ENCODE results near the gene DPH2.
A peak's percentile ranks its signal among the peaks of the same experiment; 100 is the strongest.

Gene DPH2

DNA sequence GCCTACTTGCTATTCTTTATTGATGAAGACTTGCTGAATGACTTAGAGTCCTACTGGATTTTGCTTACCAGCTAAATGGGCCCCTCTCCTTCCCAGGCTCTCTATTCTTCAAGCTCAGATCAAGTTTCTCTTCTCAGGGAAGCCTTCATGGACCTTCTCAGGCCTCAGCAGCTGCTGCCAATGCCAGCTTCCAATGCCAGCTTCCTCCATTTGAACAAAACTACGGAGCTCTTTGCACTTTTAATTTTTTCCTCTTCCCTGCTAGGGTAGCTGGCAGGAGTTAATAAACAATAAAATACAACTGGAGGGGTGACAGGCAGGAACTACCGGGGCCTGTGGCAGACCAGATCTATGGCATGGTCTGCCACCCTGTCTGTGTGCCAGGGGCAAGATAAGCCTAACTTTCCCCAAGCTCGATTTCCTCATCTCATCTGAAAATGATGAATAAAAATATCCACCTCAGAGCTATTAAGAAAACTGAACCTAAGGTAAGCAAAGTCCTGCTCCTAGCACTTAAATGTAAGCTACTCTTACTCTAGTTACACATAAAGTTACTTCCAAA is 24.1 kb upstream of the DPH2 start:
- no peak for DNase-seq

DNA sequence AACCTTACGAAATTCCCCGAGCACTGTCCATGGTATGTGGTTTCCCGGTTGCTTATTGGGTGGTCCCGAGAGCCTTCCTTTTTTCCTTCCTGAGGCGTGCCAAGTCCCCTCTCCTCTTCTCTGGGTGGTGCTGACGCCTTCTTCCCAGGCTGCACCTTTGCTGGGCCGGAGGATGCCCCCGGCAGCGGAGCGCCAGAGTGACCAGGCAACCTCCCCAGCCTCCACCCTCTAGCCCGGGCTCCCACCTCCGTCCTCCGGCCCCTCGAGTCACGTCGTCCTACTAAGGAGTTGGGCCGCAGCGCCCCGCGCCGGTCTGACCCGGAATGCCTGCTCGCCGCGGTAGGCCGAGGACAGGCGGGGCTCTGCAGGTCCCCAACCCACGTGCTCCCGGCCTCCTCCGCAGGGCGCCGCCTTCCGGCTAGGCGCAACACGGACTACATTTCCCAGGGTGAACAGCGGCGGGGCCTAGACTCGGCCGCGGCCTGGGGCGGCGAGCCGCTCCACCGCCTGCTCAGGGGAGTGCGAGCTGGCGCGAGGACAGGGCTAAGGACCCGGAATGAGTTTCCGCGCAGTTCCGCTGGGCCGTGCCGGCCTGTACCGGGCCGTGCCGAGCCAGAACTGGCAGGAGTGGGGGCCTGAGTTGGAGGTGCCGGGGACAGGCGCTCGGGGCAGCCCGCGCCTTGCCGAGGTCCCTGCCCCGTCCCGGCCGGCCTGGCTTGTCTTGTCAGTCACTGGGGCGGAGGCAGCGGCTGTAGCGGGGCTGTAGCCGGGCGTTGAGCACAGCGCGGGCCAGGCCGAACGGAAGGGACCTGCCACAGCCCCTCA is 23.4 kb upstream of the DPH2 start, which contains the start of gene IPO13:
Gene IPO13, plus strand, starts transcription at position 715 of the 825 bp plus-strand sequence. CDS start 651 bp downstream, outside the sequence.
- DNase-seq = peak; percentile 91 to 97 (median 97)

DNA sequence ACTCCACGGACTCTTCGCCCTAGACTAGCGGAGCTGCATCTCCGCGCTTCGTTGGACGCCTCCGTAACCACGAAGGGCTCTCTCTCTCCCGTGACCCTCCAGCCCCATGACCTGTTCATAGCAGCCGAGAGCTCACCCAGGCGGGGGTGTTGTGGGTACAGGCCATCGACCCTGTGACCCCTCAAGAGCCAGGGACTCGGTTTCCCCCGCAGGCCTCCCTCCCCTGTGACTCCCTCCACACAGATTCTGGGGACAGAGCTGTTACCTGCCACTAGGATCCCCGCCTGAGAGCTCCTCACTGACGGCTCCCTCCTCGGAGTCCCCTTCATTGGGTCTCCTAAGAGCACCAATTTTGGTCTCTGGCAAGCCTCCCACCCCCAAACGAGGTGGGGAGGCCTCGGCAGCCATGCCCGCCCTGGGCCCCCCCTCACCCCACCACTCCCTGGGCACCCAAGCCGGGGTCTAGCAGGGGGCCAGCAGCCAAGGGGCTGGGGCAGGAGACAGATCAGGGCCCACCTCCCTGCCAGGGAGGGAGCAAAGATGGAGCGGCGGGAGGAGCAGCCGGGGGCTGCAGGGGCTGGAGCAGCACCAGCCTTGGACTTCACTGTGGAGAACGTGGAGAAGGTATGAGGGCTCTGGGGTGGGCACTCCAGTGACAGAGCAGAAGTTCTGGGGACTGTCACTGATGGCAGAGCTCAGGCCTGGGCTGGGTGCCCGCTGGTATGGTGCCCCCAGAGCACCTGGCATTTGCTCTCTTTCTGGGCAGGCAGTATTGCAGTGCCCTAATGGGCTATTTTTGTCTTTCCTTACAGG is 22.5 kb upstream of the DPH2 start:
- DNase-seq = no peak

DNA sequence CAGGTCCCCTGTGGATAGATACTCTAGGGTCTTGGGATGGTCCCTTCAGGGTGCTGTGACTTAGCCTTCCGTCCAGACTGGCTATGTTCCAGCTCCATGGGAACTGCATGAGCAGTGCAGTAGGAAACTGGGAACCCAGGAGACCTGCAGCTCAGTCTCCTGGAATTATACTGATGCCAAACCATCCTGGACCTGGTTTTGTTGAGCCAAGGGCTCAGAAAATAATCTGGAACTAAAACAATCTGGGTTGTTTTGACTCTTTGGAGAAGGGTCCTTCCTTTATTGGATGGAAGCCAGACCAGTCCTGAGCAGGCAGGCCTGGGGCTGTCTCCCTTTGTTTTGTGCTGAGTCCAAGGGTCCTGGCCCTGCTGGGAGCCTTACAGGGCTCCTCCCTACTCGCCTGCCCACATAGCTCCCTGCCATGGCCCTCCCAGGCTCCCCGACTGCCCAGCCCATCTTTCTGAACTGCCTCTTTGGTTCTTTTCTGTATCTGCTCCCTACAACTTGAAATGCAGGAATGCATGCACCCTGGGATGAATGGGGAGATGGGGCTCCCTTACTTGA is 21.9 kb upstream of the DPH2 start:
- DNase-seq = no peak

DNA sequence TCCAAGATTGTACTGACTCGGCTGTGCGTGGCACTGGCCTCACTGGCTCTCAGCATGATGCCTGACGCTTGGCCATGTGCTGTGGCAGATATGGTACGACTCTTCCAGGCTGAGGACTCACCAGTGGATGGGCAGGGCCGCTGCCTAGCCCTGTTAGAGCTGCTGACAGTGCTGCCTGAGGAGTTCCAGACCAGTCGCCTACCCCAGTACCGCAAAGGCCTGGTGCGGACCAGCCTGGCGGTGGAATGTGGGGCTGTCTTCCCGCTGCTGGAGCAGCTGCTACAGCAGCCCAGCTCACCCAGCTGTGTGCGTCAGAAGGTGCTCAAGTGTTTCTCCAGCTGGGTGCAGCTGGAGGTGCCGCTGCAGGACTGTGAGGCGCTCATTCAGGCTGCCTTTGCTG is 20.1 kb upstream of the DPH2 start:
- no peak for DNase-seq

DNA sequence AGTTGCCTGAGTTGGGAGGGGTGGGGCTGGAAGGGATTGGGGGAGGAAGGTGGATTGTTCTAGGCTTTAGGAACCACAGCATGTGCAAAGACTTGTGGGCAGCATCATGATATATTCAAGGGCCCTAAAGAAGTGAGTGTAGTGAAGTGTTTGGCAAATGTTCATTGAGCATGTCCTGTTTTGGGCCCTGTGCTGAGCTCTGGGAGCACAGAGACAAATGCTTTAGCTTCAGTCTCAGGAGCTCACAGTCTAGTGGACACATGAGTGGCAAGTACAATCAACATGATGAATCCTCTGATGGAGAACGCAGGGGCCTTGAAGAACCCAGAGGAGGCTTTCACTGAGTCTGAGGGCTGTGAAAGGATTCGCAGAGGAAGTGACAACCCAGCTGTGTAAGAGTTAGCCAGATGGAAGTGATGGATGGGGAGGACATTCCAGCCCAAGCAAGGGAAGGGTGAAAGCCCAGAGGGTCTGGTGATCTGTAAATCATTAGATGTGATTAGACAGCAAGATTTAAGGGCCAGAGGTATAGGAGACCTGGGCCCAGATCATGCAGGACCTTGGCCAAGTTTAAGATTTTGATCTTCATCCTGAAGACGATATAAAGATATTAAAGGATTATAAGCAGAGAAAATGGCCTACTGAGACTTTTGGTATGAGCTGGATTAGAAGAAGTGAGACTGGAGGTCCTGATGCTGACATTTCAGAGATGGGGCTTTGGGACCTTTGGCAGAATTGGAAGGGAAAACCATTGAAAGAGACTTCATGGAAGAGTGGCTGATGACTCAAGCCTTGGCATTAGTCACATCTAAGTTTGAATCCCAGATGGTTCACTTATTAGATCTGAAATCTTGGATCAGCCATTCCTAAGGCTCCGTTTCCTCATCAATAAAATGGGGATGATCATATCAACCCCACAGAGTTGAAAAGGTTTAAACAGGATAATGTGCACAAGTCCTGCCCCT is 18.5 kb upstream of the DPH2 start:
- peak in 1 of 3 experiments; percentile 76 for DNase-seq

DNA sequence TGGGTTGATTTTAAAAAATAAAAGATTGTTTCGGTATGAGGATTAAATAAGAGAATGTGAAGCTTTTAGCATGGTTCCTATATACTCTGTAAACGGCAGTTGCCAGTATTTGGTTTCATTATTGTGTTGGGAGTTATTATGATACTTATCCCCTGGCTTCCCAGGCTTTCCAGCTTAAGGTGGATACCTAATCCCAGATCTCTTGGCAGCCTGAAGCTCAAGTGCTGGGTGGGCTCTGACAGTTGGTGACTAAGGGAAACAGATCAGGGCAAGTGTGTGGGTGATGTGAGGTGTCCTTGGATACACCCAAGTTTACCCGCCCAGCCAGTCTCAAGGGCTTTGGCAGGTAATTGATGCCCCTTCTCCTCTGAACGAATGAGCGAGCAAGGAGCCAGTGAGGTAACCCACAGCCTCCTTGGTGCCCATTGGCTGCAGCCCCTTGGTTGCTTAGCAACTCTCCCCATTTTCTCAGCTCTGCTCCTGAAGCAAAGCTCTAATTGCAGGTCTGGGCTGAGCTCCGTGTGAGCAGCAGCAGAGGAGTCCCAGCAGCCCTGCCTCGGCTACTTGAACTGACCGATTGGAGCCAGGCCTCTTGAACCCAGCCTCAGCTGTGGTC is 17.0 kb upstream of the DPH2 start:
- peak; percentile 92 to 99 (median 96) for DNase-seq

DNA sequence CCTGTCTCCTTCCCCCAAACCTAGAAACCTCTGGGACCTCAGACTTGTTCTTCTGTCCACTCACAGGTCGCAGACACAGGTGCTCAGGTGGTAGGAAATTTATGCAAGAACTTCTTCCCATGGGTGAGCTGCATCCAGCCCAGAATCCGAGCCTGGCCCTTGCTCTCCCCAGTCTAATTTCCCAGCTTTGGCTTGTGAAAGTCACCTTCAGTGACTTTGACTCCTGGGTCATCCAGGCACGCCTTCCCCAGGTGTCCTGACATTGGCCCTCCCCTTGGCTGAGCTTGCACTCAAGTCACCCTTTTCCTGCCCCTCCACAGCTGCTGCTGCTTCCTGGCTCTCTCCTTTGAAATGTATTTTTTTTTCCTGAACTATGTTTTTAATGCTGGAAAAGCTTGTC is 16.4 kb upstream of the DPH2 start:
- no peak for DNase-seq

DNA sequence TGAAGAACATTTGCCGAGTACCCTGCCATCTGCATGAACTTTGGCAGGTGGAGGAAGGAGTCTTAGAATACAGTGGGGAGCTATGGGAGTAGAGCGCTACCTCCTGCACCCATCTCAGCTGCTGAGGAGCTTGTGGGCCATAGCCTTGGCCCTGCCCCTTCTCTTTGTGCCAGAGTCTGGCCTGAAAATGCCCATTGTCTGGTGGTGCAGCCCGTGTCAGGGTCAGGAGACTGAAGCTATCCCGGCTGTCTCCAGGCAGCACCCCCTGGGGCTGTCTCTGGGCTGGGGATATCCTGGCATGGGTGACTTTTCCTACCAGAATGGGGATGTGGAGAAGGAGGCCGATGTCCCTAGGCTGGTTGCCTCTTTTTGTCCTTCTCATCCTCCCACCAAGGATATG is 15.8 kb upstream of the DPH2 start:
- DNase-seq = no peak

DNA sequence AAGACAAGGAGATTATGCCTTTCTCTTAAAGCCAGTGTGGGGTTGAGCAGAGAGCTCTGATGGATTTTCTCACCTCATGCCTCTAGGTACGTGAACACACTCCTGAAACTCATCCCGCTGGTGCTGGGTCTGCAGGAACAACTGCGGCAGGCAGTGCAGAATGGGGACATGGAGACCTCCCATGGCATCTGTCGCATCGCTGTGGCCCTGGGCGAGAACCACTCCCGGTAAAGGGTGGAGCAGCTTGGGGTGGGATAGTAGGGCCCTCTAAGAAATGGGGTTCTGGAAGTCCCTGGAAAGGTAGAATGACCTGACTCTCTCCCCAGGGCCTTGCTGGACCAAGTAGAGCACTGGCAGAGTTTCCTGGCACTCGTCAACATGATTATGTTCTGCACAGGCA is 13.6 kb upstream of the DPH2 start:
- DNase-seq = no peak

DNA sequence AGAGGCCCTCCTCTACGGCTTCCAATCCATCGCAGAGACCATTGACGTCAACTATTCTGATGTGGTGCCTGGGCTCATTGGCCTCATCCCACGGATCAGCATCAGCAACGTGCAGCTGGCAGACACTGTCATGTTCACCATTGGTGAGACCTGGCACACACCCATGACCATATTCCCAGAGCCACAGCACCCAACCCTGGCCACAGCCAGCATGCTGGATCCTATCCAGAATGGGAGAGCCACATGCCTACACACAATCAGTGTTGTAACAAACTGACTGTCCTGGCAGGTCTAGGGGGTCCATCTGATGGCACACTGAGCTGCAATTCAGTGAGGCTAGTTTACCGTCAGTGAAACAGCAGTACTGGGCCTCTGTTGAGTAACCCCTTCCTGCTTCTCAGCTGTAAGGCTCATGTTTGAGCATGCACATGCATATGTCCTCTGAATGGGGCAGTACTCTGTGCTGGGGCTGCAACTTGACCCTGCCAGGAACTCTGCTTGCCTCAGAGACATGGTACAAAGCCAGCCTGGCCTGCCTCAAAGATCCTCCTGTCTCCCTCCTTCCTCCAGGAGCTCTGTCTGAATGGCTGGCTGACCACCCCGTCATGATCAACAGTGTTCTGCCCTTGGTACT is 12.3 kb upstream of the DPH2 start:
- DNase-seq = no peak

DNA sequence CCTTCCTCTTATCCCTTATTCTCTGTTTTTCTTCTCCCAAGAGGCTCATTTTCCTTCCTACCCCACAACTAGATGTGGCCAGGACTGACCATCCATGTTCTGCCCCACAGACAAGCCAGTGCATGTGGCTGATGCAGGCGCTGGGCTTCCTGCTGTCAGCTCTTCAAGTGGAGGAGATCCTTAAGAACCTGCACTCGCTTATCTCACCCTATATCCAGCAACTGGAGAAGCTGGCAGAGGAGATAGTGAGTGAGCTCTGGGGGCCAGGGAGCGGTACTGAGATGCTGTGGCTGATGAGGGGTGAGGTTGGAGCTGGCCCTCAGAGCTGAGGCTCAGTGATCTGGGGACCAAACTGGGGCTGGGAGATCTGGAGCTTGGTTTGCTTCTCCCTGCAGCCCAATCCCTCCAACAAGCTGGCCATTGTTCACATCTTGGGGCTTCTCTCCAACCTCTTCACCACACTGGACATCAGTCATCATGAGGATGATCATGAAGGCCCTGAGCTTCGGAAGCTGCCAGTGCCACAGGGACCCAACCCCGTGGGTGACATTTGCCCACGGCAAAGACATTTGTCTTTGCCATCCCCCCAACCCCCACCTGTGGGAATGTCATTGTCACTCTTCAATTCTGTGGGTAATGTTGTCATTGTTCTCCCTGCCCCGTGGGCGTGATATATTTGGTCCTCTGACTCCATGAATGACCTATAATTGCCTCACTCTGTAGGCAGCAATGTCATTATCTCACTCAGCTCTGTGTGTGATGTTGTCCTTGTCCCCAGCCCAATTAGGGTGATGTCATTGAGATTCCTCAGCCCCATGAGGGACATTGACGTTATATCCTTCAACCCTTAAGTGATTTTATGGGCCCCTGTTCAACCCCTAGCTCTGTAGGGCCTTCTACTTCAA is 11.2 kb upstream of the DPH2 start:
- no peak for DNase-seq

DNA sequence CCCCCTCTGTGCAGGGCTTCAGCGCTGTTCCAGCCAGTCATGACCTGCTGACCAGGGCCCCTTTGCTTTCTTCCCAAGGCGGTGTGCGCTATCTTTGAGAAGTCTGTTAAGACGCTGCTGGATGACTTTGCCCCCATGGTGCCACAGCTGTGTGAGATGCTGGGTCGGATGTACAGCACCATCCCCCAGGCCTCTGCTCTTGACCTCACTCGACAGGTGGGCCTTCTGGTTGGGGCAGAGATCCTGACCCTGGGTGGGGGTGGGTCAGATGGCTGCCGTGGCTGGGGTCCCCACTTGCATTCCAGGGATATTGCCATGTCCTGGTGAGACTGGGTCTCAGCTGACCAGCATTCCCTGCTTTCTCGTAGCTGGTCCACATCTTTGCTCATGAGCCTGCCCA is 9.0 kb upstream of the DPH2 start:
- no peak for DNase-seq

DNA sequence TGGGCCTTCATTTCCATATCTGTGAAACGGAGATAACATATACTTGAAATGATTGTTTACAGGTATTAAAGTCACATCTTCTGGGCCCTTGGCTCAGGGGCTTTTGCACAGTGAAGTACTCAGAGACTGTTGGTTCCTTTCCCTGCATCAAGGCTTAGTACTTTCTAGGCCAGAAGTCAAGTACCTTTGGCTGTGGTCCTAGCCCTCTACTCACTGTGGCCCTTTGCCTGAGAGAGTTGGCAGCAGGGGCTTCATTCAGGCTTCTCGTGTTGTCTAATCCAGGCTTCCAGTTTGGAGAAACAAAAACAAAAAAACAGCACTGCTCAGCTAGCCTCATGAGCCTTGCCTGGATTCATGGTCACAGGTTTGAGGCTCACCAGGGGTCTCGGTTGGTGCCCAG is 8.1 kb upstream of the DPH2 start:
- DNase-seq = no peak

DNA sequence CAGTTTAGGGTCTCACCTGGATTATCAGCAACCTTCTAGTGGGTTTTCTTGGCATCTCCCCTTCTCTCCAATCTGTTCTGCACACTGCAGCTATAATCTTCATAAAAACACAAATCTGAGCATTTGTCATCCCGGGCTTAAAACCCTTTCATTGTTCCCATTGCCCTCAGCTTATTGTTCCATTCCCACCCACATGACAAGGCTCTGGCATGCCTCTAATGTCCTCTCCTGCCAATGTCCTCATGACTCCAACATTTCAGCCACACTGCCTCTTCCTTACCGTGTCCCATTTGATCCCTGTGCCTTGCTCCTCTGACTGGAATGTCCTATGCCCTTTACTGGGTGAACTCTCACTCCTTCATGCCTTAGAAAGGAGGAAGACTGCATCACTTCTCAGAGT is 7.5 kb upstream of the DPH2 start:
- DNase-seq = no peak

DNA sequence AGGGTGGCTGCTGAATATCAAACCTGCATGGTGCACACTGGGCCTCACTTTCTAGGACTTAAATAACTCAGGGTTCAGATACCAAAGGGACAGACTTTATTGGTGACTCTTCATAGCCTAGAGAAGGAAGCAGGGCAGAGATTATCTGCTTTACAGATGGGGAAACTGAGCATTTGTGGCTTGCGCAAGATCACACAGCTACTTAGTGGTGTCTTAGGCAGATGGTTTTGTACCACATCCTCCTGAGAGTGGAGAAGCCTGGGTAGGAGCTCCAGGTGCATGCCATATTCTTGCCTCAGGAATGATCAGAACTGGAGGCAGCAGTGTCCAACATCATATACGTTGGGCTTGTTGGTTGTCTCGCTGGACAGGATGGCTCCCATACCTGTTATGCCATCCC is 6.8 kb upstream of the DPH2 start:
- DNase-seq = no peak

DNA sequence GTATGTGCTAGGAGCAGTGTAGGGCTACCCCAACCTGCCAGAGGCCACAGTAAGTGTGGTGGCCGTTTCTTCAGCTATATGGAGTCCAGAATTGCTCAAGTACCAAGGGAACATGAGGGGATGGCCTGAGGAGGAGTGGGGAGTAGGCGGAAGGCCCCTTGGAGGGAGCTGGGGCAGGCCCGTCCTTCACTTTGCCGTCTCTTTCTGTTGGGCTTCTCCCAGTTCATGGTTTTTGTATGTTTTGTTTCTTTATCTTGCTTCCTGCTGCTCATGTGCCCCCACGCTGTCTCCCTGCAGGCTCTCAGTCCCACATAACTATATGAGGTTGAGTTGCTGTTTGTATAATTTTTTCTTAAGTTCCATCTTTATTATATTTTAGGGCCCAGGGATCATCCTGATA is 5.9 kb upstream of the DPH2 start:
- DNase-seq = no peak

DNA sequence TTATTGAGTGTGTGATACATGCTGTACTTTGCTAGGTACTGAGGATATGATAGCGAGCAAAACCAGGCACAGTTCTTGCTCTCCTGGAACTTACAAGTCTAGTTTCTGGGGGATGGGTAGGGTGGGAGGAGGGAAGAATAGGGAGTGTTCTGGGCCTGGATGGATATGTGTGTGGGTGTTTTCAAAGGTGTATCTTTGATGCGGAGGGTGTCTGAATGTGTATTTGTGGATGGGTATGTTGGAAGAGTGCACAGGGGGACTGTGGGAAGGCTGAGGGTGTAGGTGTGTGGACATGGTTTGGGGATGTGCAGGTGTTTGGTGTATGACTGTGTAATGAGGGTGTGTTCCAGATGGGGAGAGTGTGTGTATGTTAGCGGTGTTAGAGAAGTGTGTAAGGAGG is 4.5 kb upstream of the DPH2 start:
- DNase-seq = no peak

DNA sequence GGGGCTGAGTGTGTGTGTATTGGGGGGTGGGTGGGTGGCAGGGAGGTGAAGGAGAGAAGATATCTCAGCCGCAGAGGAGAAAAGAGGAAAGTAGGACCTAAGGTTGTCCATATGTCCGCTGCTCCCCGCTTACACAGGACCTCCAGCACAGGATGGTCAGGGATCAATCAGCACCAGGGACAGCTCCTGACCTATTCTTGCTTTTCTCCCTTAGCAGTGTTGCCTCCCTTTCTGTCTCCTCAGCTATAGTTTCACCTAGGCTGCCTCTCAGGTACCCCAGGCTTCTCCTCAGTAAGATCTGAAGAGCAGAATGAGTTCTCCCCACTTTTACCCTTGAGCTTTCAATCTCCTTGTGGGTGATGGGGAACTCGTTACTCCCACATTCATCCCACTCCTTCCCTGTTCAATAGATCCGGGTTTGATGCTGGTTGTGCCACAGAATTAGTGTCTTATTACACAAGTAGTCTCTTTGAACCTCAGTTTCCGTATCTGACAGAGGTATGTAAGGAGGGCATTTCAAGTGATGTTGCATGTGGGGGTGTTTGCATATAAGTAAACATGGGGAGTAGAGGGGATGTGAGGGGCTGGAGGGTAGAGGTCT is 1.4 kb upstream of the DPH2 start:
- no peak for DNase-seq

DNA sequence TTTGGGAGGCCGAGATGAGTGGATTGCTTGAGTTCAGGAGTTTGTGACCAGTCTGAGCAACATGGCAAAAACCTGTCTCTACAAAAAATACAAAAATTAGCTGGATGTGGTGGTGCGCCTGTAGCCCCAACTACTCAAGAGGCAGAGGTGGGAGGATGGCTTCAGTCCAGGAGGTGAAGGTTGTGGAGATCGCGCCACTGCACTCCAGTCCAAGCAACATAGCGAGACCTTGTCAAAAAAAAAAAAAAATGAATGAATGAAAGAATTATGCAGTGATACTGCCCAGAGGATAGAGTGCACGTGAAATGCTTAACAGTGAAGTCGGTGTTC is 429 bp upstream of the DPH2 start:
- DNase-seq = no peak
